ENCODE results near the gene MAMDC2.
"Not testable (repeated sequence)": the region's sequence is repeated elsewhere in the genome, so short reads cannot be mapped to it uniquely, and the experiment has no call there.

Gene MAMDC2

DNA sequence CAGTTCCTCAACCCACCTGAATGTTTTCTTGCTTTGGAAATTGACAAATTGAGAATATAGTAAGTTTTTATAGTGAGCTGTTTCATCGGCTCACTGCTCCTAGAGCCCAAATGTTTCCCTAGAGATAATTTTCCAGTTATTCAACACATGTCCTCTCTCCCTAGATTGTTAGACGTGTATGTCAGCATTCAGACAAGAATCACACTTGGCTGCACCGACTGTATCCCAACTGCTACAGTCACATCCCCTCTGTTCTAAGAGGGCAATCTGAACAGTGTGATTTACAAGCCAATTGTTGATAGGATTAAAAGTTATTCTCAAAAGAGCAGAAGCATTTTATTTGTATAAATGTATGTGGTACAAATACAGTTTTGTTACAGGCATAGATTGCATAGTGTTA is 93.9 kb downstream of the MAMDC2 start:
- no peak for DNase-seq

DNA sequence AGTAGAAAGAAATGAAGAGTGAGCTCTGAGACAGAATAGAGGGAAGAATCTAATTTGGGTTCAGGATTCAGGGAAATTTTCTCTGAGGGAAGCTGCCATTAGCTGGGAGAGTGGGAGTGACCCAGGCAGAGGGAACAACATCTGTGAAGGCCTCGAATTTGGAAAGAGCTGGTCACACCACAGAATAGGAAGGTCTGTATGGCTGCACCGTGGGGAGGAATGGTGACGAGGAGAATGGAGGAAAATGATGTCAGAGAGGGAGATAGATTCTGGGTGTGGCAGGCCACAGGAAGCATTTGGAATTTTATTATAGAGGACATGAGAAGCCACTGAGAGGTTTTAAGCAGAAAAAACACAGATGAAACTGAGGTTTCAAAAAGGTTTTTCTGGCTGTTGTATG is 98.5 kb downstream of the MAMDC2 start:
- no peak for DNase-seq

GRCh38 chr9:70143394-70144130 is 99.9 kb downstream of the MAMDC2 start:
- DNase-seq: no peak

GRCh38 chr9:70144131-70144503 is 100.5 kb downstream of the MAMDC2 start:
- DNase-seq: no peak

DNA sequence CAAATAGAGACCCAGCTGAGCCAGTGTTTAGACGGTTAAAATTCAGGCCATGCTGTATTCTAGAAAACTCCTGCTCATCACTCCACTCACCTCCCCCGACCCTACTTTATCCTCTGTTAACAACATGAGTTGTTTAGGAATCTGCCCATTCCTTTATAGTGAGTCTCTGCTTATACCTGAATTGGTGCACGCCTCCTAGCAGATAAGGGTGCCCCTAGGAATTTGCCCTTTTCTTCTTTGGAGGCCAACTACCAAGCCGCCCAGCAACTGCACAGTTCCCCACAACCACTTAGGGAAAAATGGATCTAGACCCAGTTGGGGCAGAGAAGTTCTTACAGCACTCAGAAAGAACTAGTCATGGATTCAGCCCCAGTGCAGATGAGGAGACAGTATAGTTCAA is 102.3 kb downstream of the MAMDC2 start:
- DNase-seq: no peak

GRCh38 chr9:70147196-70147595 is 103.5 kb downstream of the MAMDC2 start:
- DNase-seq: no peak

GRCh38 chr9:70147651-70148050 is 104.0 kb downstream of the MAMDC2 start:
- DNase-seq: no peak

DNA sequence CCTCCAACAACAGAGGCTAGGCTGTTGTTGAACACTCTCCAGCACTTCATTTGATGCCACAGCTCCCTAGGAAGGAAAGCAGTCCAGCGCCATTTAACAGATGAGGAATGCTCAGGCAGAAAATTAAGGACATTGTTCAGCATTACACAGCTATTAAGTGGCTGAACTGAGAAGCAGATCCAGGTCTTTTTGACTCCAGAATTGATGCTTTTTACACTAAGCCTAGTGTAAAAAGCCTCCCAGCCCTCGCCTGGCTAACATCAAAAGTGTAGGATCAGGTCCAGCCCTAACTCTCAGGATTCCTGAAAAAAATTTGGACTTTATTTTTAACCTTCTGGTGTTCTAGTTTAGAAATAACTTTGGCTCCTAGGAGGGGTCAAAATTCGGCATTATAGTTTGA is 108.7 kb downstream of the MAMDC2 start:
- DNase-seq: no peak

DNA sequence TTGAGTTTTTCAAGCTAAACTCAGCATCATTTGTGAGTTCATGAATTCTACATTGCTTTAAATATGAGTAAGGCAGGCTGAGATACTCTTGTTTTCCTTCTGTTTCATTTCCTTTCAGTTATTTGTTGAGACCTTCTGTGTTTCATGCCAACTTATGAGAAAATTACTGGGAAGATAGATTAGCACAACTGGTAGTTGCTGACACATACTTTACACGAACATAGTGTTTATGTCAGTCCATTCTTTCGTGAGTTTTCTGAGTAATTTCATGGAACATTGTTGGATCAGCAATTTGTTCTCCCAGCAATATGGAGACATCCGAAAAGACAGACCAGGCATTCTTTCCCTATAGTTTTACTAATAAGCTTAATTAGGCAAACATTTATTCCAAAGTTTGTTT is 113.1 kb downstream of the MAMDC2 start:
- no peak for DNase-seq

GRCh38 chr9:70159630-70160029 is 116.0 kb downstream of the MAMDC2 start:
- no peak for DNase-seq

DNA sequence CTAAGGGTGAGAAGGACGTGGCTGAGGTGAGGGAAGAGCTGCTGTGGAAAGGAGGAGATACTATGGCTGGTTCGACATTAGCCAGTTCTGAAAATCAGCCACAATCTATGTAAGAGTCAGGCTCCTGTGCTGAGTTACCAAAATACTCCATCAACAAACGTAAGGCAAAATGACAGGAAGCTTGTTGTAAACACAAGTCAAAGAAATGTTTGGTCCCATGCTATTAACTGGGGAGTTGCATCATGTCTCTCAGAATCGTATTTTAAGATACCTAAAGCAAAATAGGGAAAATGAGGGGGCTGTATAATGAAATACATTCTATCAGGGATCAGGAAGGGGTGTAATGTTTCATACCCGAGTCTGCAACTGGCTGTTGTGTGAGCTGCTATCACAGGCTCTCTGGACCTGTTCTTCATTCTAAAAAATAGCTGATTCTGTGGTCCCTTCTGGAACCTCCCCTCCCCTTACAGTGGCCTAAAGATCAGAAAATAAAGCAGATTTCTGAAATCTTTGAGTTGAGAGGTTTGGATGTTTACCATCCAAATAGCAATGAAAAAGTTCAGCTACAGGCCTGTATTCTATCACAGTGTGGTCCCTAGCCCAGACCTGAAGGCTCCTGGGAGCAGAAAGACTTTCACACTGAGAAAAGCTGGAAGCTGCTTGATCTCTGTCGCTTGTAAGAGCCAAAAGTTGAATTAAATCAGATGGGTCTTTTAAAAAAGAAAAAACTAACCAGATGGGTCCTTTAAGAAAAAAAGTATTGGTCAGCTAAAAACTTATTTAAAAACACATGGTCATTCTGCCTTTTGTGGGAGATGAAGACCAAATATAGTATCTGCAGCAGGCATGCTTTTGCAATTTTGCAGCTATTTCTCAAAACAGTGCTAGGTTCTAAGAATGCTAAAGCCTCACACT is 117.3 kb downstream of the MAMDC2 start:
- no peak for DNase-seq

- no peak for DNase-seq
Observed at GRCh38 chr9:70165006-70165602, 121.5 kb downstream of the MAMDC2 start.

DNA sequence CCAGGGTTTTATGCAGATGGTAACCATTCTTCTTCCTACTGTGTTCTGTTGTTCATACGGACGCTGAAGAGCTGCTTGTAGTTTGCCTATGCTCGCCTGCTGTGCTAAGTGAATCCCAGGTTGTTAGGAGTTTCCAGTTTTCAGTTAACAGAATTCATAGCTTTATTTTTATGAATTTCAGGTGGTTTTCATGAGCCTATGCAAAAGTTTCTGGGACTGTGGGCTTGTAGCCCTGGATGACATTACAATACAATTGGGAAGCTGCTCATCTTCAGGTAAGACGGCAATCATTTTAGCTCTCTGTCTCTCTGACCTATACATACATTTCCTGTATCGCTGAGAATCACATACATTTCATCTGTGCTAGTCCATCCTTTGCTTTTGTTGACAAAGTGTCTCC is 124.9 kb downstream of the MAMDC2 start:
- DNase-seq: no peak

DNA sequence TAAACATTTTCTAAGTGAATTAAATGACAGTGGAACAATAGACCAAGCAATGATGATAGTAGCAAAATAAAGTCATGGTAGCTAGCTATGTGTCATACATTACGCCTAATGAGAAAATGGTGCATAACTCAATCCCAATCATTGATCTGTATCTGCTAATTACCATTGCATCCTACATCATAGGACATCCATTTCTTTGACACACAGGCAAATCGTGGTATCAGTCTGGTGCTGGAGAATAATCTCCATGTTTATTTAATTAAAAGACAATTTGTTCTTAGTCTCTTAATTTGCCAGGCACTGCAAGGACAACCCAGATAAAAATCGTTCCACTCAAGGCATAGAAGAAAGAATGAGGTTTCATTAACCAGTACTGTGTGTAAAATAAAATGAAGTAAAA is 125.6 kb downstream of the MAMDC2 start:
- DNase-seq: no peak

GRCh38 chr9:70170151-70170790 is 126.6 kb downstream of the MAMDC2 start:
- no peak for DNase-seq

DNA sequence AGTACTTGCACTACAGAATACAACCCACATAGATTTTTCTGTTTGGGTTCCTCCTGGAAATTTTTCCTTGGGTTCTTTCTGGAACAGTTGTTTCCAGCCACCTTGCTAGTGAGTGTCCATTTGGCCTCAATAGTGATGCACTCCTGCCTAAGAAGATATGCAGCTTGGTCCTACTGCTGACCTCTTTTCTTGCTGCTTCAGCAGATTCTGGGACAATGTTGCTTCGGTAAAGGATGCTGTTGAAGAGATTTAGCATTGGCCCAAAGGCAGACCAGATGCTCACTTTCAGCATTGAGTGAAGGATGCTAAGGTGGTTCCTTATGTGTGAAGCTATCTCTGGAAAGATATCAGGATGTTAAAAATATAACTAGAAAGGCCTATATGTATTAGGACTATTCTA is 128.9 kb downstream of the MAMDC2 start:
- DNase-seq: no peak

- no peak for DNase-seq
Observed at GRCh38 chr9:70177121-70177520, 133.5 kb downstream of the MAMDC2 start.

DNA sequence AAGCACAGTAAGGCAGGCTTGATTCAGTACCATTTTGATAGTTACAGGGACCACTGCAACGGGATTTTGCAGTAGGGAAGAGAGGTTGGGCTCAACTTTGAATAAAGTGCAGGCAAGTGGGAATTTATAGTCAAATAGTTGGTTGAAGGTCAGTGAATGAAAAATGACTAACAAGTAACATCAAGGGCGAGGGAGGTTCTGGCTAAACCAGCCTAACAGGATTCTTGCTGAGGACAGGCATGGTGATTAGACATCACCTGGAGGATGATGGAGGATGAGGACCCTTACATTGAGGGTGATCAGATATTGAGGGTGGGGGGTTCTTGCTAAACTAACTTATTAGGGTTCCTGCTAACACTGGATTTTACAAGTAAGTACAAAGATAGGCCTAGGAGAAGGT is 149.1 kb downstream of the MAMDC2 start:
- DNase-seq: no peak

GRCh38 chr9:70195456-70195855 is 151.8 kb downstream of the MAMDC2 start:
- DNase-seq: no peak

DNA sequence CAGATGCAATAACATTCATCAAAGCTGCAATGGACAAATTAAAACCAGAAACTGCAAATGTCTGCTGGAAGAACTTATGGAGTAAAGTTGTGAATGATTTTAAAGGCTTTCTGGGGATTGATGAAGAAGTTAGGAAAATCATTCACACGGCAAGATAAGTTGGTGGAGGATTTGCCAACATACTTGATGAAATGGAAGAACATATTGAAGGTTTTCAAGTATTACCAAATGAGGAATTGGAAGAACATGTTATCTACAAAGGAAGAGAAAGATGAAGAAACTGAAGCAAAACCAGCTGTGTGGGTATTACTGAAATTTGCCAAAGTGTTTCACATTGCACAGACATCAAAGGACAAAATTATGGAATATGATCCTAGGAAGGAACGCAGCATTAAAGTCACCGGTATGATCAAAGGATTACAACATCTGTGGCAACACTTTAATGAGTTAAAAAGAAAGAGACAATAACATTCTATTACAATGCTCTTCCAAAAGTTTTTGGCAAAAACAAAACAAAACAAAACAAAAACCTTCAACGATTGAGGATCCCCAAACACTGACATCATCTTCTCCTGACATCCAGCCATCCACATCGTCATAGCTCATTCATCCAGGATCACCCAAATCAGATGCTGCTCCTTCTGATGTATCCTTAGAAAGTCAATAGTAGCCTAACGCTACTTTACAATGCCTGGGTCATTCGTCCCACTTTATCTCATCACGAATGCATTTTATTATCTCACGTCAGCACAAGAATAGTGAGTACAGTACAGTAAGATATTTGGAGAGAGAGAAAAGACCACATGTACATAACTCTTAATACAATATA is 153.8 kb downstream of the MAMDC2 start:
- no peak for DNase-seq

GRCh38 chr9:70204743-70205142 is 161.1 kb downstream of the MAMDC2 start:
- not testable (repeated sequence) for DNase-seq

- no peak for DNase-seq
Observed at GRCh38 chr9:70205366-70206020, 161.8 kb downstream of the MAMDC2 start.
